ENCODE measurements around the gene HDAC10. TPM values are rescaled to one million over a fixed set of nuclear protein-coding genes. Genes with fewer than 3 reads are reported as not detected.

HDAC10 gene
- total and polyA plus RNA-seq, 10 of the 15 experiments (the other 5 are each of a cell fraction or from before 2014, with no cell fraction given), result 0.26 to 48.6 (median 5.0) TPM

GRCh38 chr22:50262460-50262911 is 11.4 kb upstream of the HDAC10 start:
- no peak overlapping the region for H2AFZ ChIP-seq (ENCODE audit: control insufficient read depth, low read depth, low read length)
- H3K4me1 ChIP-seq (ENCODE audit: control insufficient read depth, insufficient read depth, low read length), result peaks cover 14% of the 10 kb centered on the region
- in situ Hi-C loops (cut with MboI), result no loop called here
- H3K27me3 ChIP-seq (replicated peaks in 1 of 2; ENCODE audit: control insufficient read depth in 2 of 2, insufficient read depth in 2 of 2, low read length in 1 of 2), result no peaks in the 10 kb centered on the region
- FAIRE-seq (no peak), DNase-seq (ENCODE audit: low read depth, low spot score) (no peak), ATAC-seq (peak; percentile 29)
- no TSS peak for BruUV-seq (replicated peaks)
- no peaks in the 10 kb centered on the region for H4K20me1 ChIP-seq (ENCODE audit: control insufficient read depth, insufficient read depth)
- no peaks in the 10 kb centered on the region for H3K36me3 ChIP-seq (ENCODE audit: control insufficient read depth in 2 of 2, insufficient read depth in 2 of 2, low read length in 1 of 2)
- no peak overlapping the region for H3K4me3 ChIP-seq
- TF ChIP-seq ATF7 (IDR thresholded peaks at IDR 0.05; ENCODE audit: low read depth) (no peak), BHLHE40 (IDR thresholded peaks at IDR 0.05; ENCODE audit: borderline replicate concordance in 1 of 2, low read depth in 2 of 2, low read length in 1 of 2) (peak in 1 of 2 experiments; percentile 9; a peak in 1 of 4 replicates)
- H3K9ac ChIP-seq (ENCODE audit: control insufficient read depth, insufficient read depth, low read length), result no peak overlapping the region
- no peaks in the 10 kb centered on the region for H3K9me3 ChIP-seq (replicated peaks; ENCODE audit: control insufficient read depth, insufficient read depth, low read length)
- POLR2A ChIA-PET, result interaction anchor here (1.2 to 3.3 kb wide), 2 partner anchors 9 to 12 kb away, joined by 5 to 15 read pairs; partner anchors contain the start of gene HDAC10
- CTCF ChIA-PET, result interaction anchor here (1.3 to 1.4 kb wide), 2 partner anchors 10 to 79 kb away, joined by 4 to 10 read pairs; partner anchors contain the start of gene HDAC10
- RAD21 ChIA-PET (ENCODE audit: unreplicated experiment), result no interaction called here
- no peak overlapping the region for H3K27ac ChIP-seq (ENCODE audit: control insufficient read depth, insufficient read depth)
- intact Hi-C loops (cut with micrococcal nuclease; ENCODE audit: unreplicated experiment), result no loop called here
- WGBS (ENCODE audit: insufficient coverage, insufficient replicate concordance, low lambda C conversion rate, missing lambda C conversion rate), result 42% methylated on average over 7 of the region's 7 CpGs
- H3K79me2 ChIP-seq (ENCODE audit: control insufficient read depth, insufficient read depth, low read length), result peaks cover 8% of the 10 kb centered on the region
- H3K4me2 ChIP-seq (ENCODE audit: control insufficient read depth, insufficient read depth), result no peak overlapping the region; the same call in 1 of the 2 replicates
- SMC1A ChIA-PET (ENCODE audit: uncharacterized antibody, unreplicated experiment), result interaction anchor here (1.2 to 1.4 kb wide), 2 partner anchors 11 kb away, joined by 3 read pairs; partner anchors contain the start of gene HDAC10

- no peak for FAIRE-seq
- RAD21 ChIA-PET (ENCODE audit: unreplicated experiment), result interaction anchor here (0.7 to 0.9 kb wide), 3 partner anchors 9 to 154 kb away, joined by 3 to 6 read pairs (median 4); partner anchors contain the start of gene HDAC10
- Histone ChIP-seq H3K4me3 (peak within 1 kb of the TSS; percentile 89), H3K36me3 (ENCODE audit: control insufficient read depth in 2 of 2, insufficient read depth in 2 of 2, low read length in 1 of 2) (no peaks in the 10 kb centered on the region; a peak in 1 of 4 replicates), H3K79me2 (ENCODE audit: control insufficient read depth, insufficient read depth, low read length) (peaks cover 8% of the 10 kb centered on the region), H4K20me1 (ENCODE audit: control insufficient read depth, insufficient read depth) (no peaks in the 10 kb centered on the region), H2AFZ (ENCODE audit: control insufficient read depth, low read depth, low read length) (peak within 1 kb of the TSS; percentile 28), H3K27ac (ENCODE audit: control insufficient read depth, insufficient read depth) (peak within 1 kb of the TSS; percentile 52), H3K4me1 (ENCODE audit: control insufficient read depth, insufficient read depth, low read length) (peaks cover 14% of the 10 kb centered on the region), H3K9me3 (replicated peaks; ENCODE audit: control insufficient read depth, insufficient read depth, low read length) (no peaks in the 10 kb centered on the region), H3K4me2 (ENCODE audit: control insufficient read depth, insufficient read depth) (peak within 1 kb of the TSS; percentile 98), H3K9ac (ENCODE audit: control insufficient read depth, insufficient read depth, low read length) (peak within 1 kb of the TSS; percentile 73), H3K27me3 (replicated peaks in 1 of 2; ENCODE audit: control insufficient read depth in 2 of 2, insufficient read depth in 2 of 2, low read length in 1 of 2) (no peaks in the 10 kb centered on the region)
- no peak for DNase-seq (ENCODE audit: low read depth, low spot score)
- in situ Hi-C loops (cut with MboI) (no loop called here), intact Hi-C loops (cut with micrococcal nuclease; ENCODE audit: unreplicated experiment) (no loop called here)
- POLR2A ChIA-PET, result interaction anchor here (0.5 to 3.3 kb wide), 4 partner anchors 10 to 69 kb away, joined by 3 to 15 read pairs (median 4); partner anchors contain the start of gene HDAC10
- SMC1A ChIA-PET (ENCODE audit: uncharacterized antibody, unreplicated experiment), result interaction anchor here (1.2 to 1.4 kb wide), 2 partner anchors 10 to 11 kb away, joined by 3 read pairs; partner anchors contain the start of gene HDAC10
- CTCF ChIA-PET, result interaction anchor here (1.0 to 1.7 kb wide), 7 partner anchors 9 to 80 kb away, joined by 3 to 10 read pairs (median 4); partner anchors contain the start of gene HDAC10
- no TSS peak for BruUV-seq (replicated peaks)
- peak; percentile 78 for ATAC-seq
- 4% methylated on average over 21 of the region's 61 CpGs for WGBS (ENCODE audit: insufficient coverage, insufficient replicate concordance, low lambda C conversion rate, missing lambda C conversion rate)
- no peak for TF ChIP-seq LARP7 (IDR thresholded peaks at IDR 0.05)
- TF ChIP-seq GATAD2B (conservative IDR thresholded peaks at IDR 0.05; ENCODE audit: low read depth), result 0 out of 2 replicates have a peak, but pooled peaks have one; percentile 18
- 0 out of 2 replicates have a peak, but pooled peaks have one; percentile 18 for TF ChIP-seq CHD2 (IDR thresholded peaks at IDR 0.05; ENCODE audit: borderline replicate concordance, low read depth, low read length)
- no peak for TF ChIP-seq MTA3 (IDR thresholded peaks at IDR 0.05; ENCODE audit: borderline replicate concordance, low read length)
- no peak for TF ChIP-seq HDGF (IDR thresholded peaks at IDR 0.05)
- TF ChIP-seq USF2 (IDR thresholded peaks at IDR 0.05; ENCODE audit: borderline replicate concordance, low read depth, low read length), result peak; percentile 21
- TF ChIP-seq EGR1 (IDR thresholded peaks at IDR 0.05; ENCODE audit: borderline replicate concordance in 1 of 2, low read depth in 2 of 2, low read length in 2 of 2), result 0 out of 3 replicates have a peak, but pooled peaks of 1 of the 2 experiments have one; percentile 2
- TF ChIP-seq ZSCAN29 (IDR thresholded peaks at IDR 0.05), result no peak
- TF ChIP-seq DPF2 (IDR thresholded peaks at IDR 0.05), result 0 out of 2 replicates have a peak, but pooled peaks have one; percentile 17
- peak; percentile 88 to 96 for TF ChIP-seq BHLHE40 (IDR thresholded peaks at IDR 0.05; ENCODE audit: borderline replicate concordance in 1 of 2, low read depth in 2 of 2, low read length in 1 of 2)
- TF ChIP-seq POLR2A (IDR thresholded peaks at IDR 0.05; ENCODE audit: low read depth, low read length), result peak; percentile 25
- no peak for TF ChIP-seq NRF1 (conservative IDR thresholded peaks at IDR 0.05; ENCODE audit: low read depth, low read length)
Measured at GRCh38 chr22:50261615-50262459, 10.8 kb upstream of the HDAC10 start, which contains the start of gene MAPK12. TSS of gene MAPK12 (minus strand) at chr22:50261683. CDS start at chr22:50261509, 174 bp downstream.

Data from GM12878 (cell line).